Gastroesophageal sphincter (tissue), 3 donors: Measurements from ENCODE around the gene PLEKHM2.

Experiments
- POLR2A ChIP-seq, 2 donors: fragments of 450-650 bp; IDR thresholded peaks; one replicate each; pipeline ENCODE4 v1.6.1; 2017; ENCODE audit warnings: antibody characterized with exemption in 2 of 2, mild to moderate bottlenecking in 2 of 2, moderate library complexity in 1 of 2
- TF ChIP-seq, protein P1 (sequence below), 4 experiments: fragments of 200-600 bp in 2 of 4; fragments of 450-650 bp in 2 of 4; sonication (generic) in 1 of 4; IDR thresholded peaks; one replicate each; pipeline ENCODE4 v1.5.1; 2017 to 2019; ENCODE audit warnings: antibody characterized with exemption in 4 of 4, mild to moderate bottlenecking in 2 of 4, moderate library complexity in 2 of 4

GRCh38 chr1:15767941-15768340 is 83.8 kb downstream of the PLEKHM2 start:
- no peak for TF ChIP-seq POLR2A (IDR thresholded peaks at IDR 0.05)
- TF ChIP-seq, protein P1, sequence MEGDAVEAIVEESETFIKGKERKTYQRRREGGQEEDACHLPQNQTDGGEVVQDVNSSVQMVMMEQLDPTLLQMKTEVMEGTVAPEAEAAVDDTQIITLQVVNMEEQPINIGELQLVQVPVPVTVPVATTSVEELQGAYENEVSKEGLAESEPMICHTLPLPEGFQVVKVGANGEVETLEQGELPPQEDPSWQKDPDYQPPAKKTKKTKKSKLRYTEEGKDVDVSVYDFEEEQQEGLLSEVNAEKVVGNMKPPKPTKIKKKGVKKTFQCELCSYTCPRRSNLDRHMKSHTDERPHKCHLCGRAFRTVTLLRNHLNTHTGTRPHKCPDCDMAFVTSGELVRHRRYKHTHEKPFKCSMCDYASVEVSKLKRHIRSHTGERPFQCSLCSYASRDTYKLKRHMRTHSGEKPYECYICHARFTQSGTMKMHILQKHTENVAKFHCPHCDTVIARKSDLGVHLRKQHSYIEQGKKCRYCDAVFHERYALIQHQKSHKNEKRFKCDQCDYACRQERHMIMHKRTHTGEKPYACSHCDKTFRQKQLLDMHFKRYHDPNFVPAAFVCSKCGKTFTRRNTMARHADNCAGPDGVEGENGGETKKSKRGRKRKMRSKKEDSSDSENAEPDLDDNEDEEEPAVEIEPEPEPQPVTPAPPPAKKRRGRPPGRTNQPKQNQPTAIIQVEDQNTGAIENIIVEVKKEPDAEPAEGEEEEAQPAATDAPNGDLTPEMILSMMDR (IDR thresholded peaks at IDR 0.05) = no peak
